Measurements from ENCODE around the gene EPHA4. TPM values are rescaled to one million over a fixed set of nuclear protein-coding genes. Genes with fewer than 3 reads are reported as not detected.

Gene EPHA4
- total and polyA plus RNA-seq, 12 donors = 3.4 to 51.3 (median 18.6) TPM

GRCh38 chr2:221435171-221435570 lies 136.9 kb downstream of the EPHA4 start:
- Histone ChIP-seq H3K27me3 (no peaks in the 10 kb centered on the region), H3K27ac (no peak overlapping the region), H3K9me3 (no peaks in the 10 kb centered on the region), H3K36me3 (peaks cover 0 to 69% (median 13%) of the 10 kb centered on the region in 9 donors), H3K4me3 (no peak overlapping the region), H3K4me1 (peaks cover 0 to 5% (median 3%) of the 10 kb centered on the region in 9 donors)
- ATAC-seq (no peak), DNase-seq (no peak)
- TF ChIP-seq, protein P1, sequence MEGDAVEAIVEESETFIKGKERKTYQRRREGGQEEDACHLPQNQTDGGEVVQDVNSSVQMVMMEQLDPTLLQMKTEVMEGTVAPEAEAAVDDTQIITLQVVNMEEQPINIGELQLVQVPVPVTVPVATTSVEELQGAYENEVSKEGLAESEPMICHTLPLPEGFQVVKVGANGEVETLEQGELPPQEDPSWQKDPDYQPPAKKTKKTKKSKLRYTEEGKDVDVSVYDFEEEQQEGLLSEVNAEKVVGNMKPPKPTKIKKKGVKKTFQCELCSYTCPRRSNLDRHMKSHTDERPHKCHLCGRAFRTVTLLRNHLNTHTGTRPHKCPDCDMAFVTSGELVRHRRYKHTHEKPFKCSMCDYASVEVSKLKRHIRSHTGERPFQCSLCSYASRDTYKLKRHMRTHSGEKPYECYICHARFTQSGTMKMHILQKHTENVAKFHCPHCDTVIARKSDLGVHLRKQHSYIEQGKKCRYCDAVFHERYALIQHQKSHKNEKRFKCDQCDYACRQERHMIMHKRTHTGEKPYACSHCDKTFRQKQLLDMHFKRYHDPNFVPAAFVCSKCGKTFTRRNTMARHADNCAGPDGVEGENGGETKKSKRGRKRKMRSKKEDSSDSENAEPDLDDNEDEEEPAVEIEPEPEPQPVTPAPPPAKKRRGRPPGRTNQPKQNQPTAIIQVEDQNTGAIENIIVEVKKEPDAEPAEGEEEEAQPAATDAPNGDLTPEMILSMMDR (IDR thresholded peaks at IDR 0.05) = no peak
- intact Hi-C loops (cut with DNase I) = no loop called here
- 45% methylated on average over 2 of the region's 2 CpGs for WGBS, 2 donors

- DNase-seq = no peak
- H3K36me3 ChIP-seq = peaks cover 0 to 79% (median 13%) of the 10 kb centered on the region in 9 donors
- intact Hi-C loops (cut with DNase I) = no loop called here
- peaks cover 0 to 8% (median 0%) of the 10 kb centered on the region in 9 donors for H3K4me1 ChIP-seq
- H3K9me3 ChIP-seq = no peaks in the 10 kb centered on the region
- ATAC-seq = no peak
- no peak overlapping the region for H3K4me3 ChIP-seq
- WGBS, 2 donors = 93% methylated on average over 7 of the region's 7 CpGs
- TF ChIP-seq, protein P1 (IDR thresholded peaks at IDR 0.05) = no peak
- H3K27me3 ChIP-seq = no peaks in the 10 kb centered on the region
- no peak overlapping the region for H3K27ac ChIP-seq
Measured at GRCh38 chr2:221434142-221434541, 138.0 kb downstream of the EPHA4 start.

DNA sequence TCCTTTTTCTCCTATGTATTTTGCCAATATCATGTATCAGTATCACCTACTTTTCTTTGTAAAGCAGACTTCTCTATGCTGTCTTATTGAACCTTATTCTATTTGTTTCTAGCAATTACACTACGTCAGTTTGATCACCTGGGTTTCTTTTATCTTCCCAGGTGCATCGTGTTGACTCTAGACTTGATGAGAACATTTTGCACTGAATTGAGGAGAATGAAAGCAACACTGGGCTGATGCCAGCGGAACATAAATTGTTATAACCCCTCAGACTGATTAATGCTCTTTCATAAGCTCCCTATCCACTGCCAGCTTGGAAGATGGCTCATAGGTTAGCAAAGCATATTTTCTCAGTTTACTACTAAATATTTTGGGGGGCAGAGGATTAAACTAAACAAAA lies 140.6 kb downstream of the EPHA4 start:
- 91 to 96% methylated on average over 3 of the region's 3 CpGs for WGBS, 2 donors

DNA sequence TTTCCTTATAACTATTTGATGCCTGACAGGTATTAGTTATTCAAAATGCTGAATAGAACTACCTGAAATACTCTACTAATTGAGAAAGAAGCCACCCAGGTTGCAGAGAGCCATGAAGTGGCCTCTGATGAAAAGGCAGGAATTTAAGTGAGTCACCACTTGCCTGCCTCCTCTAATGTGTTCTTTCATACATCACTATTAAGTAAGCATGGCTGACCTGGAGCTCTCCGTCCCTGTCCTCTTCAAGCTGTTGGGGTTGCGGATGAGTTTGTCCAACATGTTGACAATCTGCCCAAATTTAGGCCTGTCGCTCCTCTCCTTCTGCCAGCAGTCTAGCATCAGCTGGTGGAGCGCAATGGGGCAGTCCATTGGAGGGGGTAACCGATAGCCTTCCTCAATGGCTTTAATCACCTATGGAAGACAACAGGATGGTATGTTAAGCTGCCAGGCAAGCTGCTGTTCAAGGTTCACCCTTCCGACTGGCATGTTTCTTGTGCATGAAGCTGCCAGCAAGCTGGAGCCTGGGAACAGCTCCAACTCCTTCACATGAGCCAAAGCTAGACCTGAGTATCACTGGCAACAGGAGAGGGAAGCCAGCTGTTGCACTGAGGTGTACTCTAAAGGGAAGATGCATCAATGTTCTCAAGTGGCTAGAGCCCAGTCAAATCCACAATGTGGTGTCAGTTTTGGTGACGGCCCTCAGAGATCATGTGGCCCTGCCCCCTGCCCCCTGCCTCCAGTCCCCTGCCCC lies 142.2 kb downstream of the EPHA4 start:
- Histone ChIP-seq H3K27ac (no peak overlapping the region), H3K36me3 (peaks cover 0 to 94% (median 15%) of the 10 kb centered on the region in 9 donors), H3K4me3 (no peak overlapping the region), H3K27me3 (no peaks in the 10 kb centered on the region), H3K9me3 (no peaks in the 10 kb centered on the region), H3K4me1 (peaks cover 0 to 8% (median 0%) of the 10 kb centered on the region in 9 donors)
- ATAC-seq (peak in 6 of 8 donors; percentile 29 to 87 (median 70)), DNase-seq (peak; percentile 23 to 31)
- TF ChIP-seq, protein P1 (IDR thresholded peaks at IDR 0.05) = no peak
- 74 to 84% methylated on average over 7 of the region's 7 CpGs for WGBS, 2 donors
- intact Hi-C loops (cut with DNase I) = loop anchor here in 3 of 10 donors (10.0 kb wide), 3 partner anchors 195 to 745 kb away; no protein-coding TSS in a partner anchor

More for the DNA sequence above, 140.6 kb downstream of the EPHA4 start:
- no peak for DNase-seq
- no peak for ATAC-seq
- intact Hi-C loops (cut with DNase I) = no loop called here
- Histone ChIP-seq H3K4me3 (no peak overlapping the region), H3K4me1 (peaks cover 0 to 8% (median 0%) of the 10 kb centered on the region in 9 donors), H3K27me3 (no peaks in the 10 kb centered on the region), H3K27ac (no peak overlapping the region), H3K36me3 (peaks cover 0 to 94% (median 17%) of the 10 kb centered on the region in 9 donors), H3K9me3 (no peaks in the 10 kb centered on the region)
- TF ChIP-seq, protein P1 (IDR thresholded peaks at IDR 0.05) = no peak
